ENCODE results near the gene SYT1. TPM values are rescaled to one million over a fixed set of nuclear protein-coding genes. Genes with fewer than 3 reads are reported as not detected.

SYT1 gene
- total and polyA plus RNA-seq, 2 donors (not counting 1 experiment from before 2014, with no cell fraction given): 0.60 to 1.3 TPM

GRCh38 chr12:79374545-79374944 is 510.0 kb downstream of the SYT1 start:
- ATAC-seq (ENCODE audit: low read depth) (no peak), DNase-seq (no peak)
- no peak overlapping the region for H3K27ac ChIP-seq (ENCODE audit: low read length in 2 of 2)
- H3K4me3 ChIP-seq (ENCODE audit: control extremely low read depth in 1 of 5, extremely low read depth in 1 of 5, insufficient read depth in 1 of 5, low read depth in 2 of 5, low read length in 4 of 5): no peak overlapping the region
- H3K36me3 ChIP-seq (replicated peaks in 1 of 2; ENCODE audit: control extremely low read depth in 1 of 2, control insufficient read depth in 1 of 2, extremely low read depth in 1 of 2, insufficient read depth in 2 of 2, low read length in 1 of 2): no peaks in the 10 kb centered on the region
- no CpG with 5 or more reads among the region's 1 CpG for WGBS (ENCODE audit: insufficient coverage)
- Mint-ChIP-seq H3K4me1 (no peaks in the 10 kb centered on the region), H3K27me3 (peaks cover 2% of the 10 kb centered on the region), H3K4me3 (no peak overlapping the region), H3K27ac (no peak overlapping the region), H3K9me3 (ENCODE audit: insufficient read depth) (no peaks in the 10 kb centered on the region)
- intact Hi-C loops (cut with micrococcal nuclease): loop anchor here (10.0 kb wide), 1 partner anchor 1230 kb away; no protein-coding TSS in a partner anchor
- ChIA-PET CTCF (no interaction called here), POLR2A (no interaction called here)
- H4K20me1 ChIP-seq (ENCODE audit: control insufficient read depth, insufficient read depth, low read length, poor library complexity, severe bottlenecking): no peaks in the 10 kb centered on the region
- H3K4me1 ChIP-seq (ENCODE audit: control insufficient read depth in 2 of 2, insufficient read depth in 2 of 2, low read length in 2 of 2): no peaks in the 10 kb centered on the region
- H2AFZ ChIP-seq (ENCODE audit: insufficient read depth, low read depth, low read length, poor library complexity, severe bottlenecking): no peak overlapping the region
- no peak overlapping the region for H3K9ac ChIP-seq (ENCODE audit: low read length)
- no peaks in the 10 kb centered on the region for H3K9me3 ChIP-seq (ENCODE audit: control extremely low read depth in 1 of 3, control insufficient read depth in 2 of 3, insufficient read depth in 1 of 3, low read length in 2 of 3)
- no peak overlapping the region for H3K4me2 ChIP-seq (replicated peaks; ENCODE audit: low read depth, low read length, poor library complexity, severe bottlenecking)
- no peaks in the 10 kb centered on the region for H3K27me3 ChIP-seq (replicated peaks in 1 of 4; ENCODE audit: control extremely low read depth in 1 of 4, control insufficient read depth in 3 of 4, insufficient read depth in 4 of 4, low read length in 3 of 4)
- no peaks in the 10 kb centered on the region for H3K79me2 ChIP-seq (ENCODE audit: control insufficient read depth, insufficient read depth, low read length)
- TF ChIP-seq CTCF (IDR thresholded peaks at IDR 0.05) (no peak), EZH2 (IDR thresholded peaks at IDR 0.05; ENCODE audit: borderline replicate concordance, insufficient read depth, low read depth, low read length, poor library complexity, severe bottlenecking) (no peak)

- Histone ChIP-seq H3K9ac (ENCODE audit: low read length) (no peak overlapping the region), H4K20me1 (ENCODE audit: control insufficient read depth, insufficient read depth, low read length, poor library complexity, severe bottlenecking) (no peaks in the 10 kb centered on the region), H3K4me2 (replicated peaks; ENCODE audit: low read depth, low read length, poor library complexity, severe bottlenecking) (no peak overlapping the region), H3K4me1 (ENCODE audit: control insufficient read depth in 2 of 2, insufficient read depth in 2 of 2, low read length in 2 of 2) (no peaks in the 10 kb centered on the region), H3K9me3 (ENCODE audit: control extremely low read depth in 1 of 3, control insufficient read depth in 2 of 3, insufficient read depth in 1 of 3, low read length in 2 of 3) (no peaks in the 10 kb centered on the region), H3K27me3 (replicated peaks in 1 of 4; ENCODE audit: control extremely low read depth in 1 of 4, control insufficient read depth in 3 of 4, insufficient read depth in 4 of 4, low read length in 3 of 4) (no peaks in the 10 kb centered on the region), H3K36me3 (replicated peaks in 1 of 2; ENCODE audit: control extremely low read depth in 1 of 2, control insufficient read depth in 1 of 2, extremely low read depth in 1 of 2, insufficient read depth in 2 of 2, low read length in 1 of 2) (no peaks in the 10 kb centered on the region), H3K4me3 (ENCODE audit: control extremely low read depth in 1 of 5, extremely low read depth in 1 of 5, insufficient read depth in 1 of 5, low read depth in 2 of 5, low read length in 4 of 5) (no peak overlapping the region), H3K27ac (ENCODE audit: low read length in 2 of 2) (no peak overlapping the region), H3K79me2 (ENCODE audit: control insufficient read depth, insufficient read depth, low read length) (no peaks in the 10 kb centered on the region), H2AFZ (ENCODE audit: insufficient read depth, low read depth, low read length, poor library complexity, severe bottlenecking) (no peak overlapping the region)
- POLR2A ChIA-PET: no interaction called here
- H3K27me3 Mint-ChIP-seq: peaks cover 2% of the 10 kb centered on the region
- TF ChIP-seq EZH2 (IDR thresholded peaks at IDR 0.05; ENCODE audit: borderline replicate concordance, insufficient read depth, low read depth, low read length, poor library complexity, severe bottlenecking) (no peak), CTCF (IDR thresholded peaks at IDR 0.05) (no peak)
- H3K27ac Mint-ChIP-seq: no peak overlapping the region
- no peaks in the 10 kb centered on the region for H3K4me1 Mint-ChIP-seq
- CTCF ChIA-PET: no interaction called here
- no peak overlapping the region for H3K4me3 Mint-ChIP-seq
- intact Hi-C loops (cut with micrococcal nuclease): loop anchor here (10.0 kb wide), 1 partner anchor 1230 kb away; no protein-coding TSS in a partner anchor
- 89% methylated on average over 6 of the region's 6 CpGs for WGBS (ENCODE audit: insufficient coverage)
- H3K9me3 Mint-ChIP-seq (ENCODE audit: insufficient read depth): no peaks in the 10 kb centered on the region
- DNase-seq (no peak), ATAC-seq (ENCODE audit: low read depth) (no peak)
These were observed 510.5 kb downstream of the SYT1 start for GRCh38 chr12:79375050-79375449.

Measured in B cell (primary cell).